Lower lobe of right lung (tissue), 2 donors: Measurements from ENCODE around the gene UMPS. TPM values are rescaled to one million over a fixed set of nuclear protein-coding genes. Genes with fewer than 3 reads are reported as not detected.

Source experiments
- ATAC-seq, 2 donors: fragments of 200-7000 bp; cut with Tn5 transposase; one replicate each; pipeline ENCODE4 v1.9.1; 2020 to 2022; ENCODE audit warnings: mild to moderate bottlenecking in 2 of 2, moderate library complexity in 2 of 2
- DNase-seq: peaks from one replicate; pipeline ENCODE4 v3.0.0-alpha.2; 2020
- H3K27ac ChIP-seq: fragments of 200-600 bp; one replicate; pipeline ENCODE4 v1.8.0; 2022
- H3K27me3 ChIP-seq: fragments of 200-600 bp; one replicate; pipeline ENCODE4 v1.8.0; 2022; ENCODE audit warnings: low read depth
- H3K36me3 ChIP-seq: fragments of 200-600 bp; one replicate; pipeline ENCODE4 v1.8.0; 2022; ENCODE audit warnings: mild to moderate bottlenecking
- H3K4me1 ChIP-seq: fragments of 200-600 bp; one replicate; pipeline ENCODE4 v1.8.0; 2022
- H3K4me3 ChIP-seq: fragments of 200-600 bp; one replicate; pipeline ENCODE4 v1.8.0; 2022; ENCODE audit warnings: mild to moderate bottlenecking
- H3K9me3 ChIP-seq: fragments of 200-600 bp; one replicate; pipeline ENCODE4 v1.8.0; 2022
- CTCF ChIP-seq: fragments of 200-600 bp; IDR thresholded peaks from one replicate; pipeline ENCODE4 v1.8.0; 2022; ENCODE audit warnings: antibody characterized with exemption, mild to moderate bottlenecking
- intact Hi-C: fragments of 100-400 bp; cut with DNase I; formaldehyde crosslinking; loops from one replicate; pipeline ENCODE4 v1.11.0; 2022
- total RNA-seq: library from RNA; stranded (reverse); fragmentation: NEBNext Ultra II Directional; extraction: Animal tissue kit (Norgen Biotek cat#: 25700); gene quantifications from one replicate; pipeline ENCODE4 v1.2.1, GENCODE V29; 2021
- donor health status: DM: no; HTN: yes; CAD: no; lungs with severe emphysema.

The UMPS gene
- total RNA-seq, 1 donor from 2014 or later, result 27.8 TPM

DNA sequence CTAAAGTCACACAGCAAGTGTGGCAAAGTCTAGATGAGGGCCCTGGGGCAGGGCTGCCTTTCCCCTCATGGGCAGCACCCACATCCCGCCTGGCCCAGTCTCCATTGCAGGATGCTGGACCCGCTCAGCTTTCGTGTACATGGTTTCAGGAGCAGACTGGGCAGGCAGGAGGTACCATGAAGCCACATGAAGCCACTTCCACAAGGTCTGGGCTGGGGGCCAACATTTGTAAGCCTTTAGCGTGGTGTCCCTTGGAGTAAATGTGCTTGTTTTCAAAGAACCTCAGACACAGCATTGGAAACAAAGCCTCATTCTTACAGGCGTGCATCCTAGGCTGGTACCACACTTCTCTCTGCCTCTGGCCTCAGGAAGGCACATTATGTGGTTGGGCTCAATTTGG, 34.5 kb downstream of the UMPS start:
- no peak overlapping the region for H3K4me3 ChIP-seq
- peaks cover 66% of the 10 kb centered on the region for H3K36me3 ChIP-seq
- intact Hi-C loops, result loop anchor here (5.0 kb wide), 1 partner anchor 138 kb away; no protein-coding TSS in a partner anchor
- H3K27ac ChIP-seq, result no peak overlapping the region
- H3K9me3 ChIP-seq, result no peaks in the 10 kb centered on the region
- ATAC-seq (no peak), DNase-seq (no peak)
- no peaks in the 10 kb centered on the region for H3K27me3 ChIP-seq
- no peak for TF ChIP-seq CTCF
- H3K4me1 ChIP-seq, result peaks cover 15% of the 10 kb centered on the region

DNA sequence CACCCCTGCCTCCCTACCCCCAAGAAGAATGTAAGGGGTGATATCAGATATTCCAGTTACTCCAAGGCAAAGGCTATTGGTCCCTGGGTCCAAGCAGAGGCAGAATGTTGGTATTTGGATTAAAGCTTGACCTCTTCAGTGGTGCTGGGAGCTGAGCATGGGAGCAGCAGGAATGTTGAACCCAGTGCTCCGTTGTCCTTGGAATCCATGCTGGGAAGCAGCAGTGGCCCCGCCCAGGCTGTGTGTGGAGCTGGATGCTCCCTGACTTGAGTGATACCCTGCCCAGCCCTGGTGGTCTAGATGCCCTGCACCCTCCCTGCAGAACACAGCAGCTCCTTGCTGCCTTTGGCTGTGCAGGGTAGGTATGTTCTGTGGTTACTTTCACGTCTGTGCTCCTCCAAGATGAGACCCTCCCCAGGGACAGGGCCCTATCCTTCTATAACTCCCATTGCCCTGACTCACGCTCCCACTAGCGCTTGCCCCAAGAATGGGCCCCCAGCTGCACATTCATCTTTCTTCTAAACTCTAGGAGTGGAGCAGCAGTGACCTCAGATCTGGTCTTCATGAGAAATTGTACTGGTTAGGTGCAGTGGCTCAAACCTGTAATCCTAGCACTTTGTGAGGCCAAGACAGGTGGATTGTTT, 35.1 kb downstream of the UMPS start:
- no peak overlapping the region for H3K27ac ChIP-seq
- no peak for TF ChIP-seq CTCF
- ATAC-seq (no peak), DNase-seq (no peak)
- H3K36me3 ChIP-seq, result peaks cover 66% of the 10 kb centered on the region
- H3K4me3 ChIP-seq, result no peak overlapping the region
- intact Hi-C loops, result no loop called here
- H3K4me1 ChIP-seq, result peaks cover 17% of the 10 kb centered on the region
- no peaks in the 10 kb centered on the region for H3K27me3 ChIP-seq
- no peaks in the 10 kb centered on the region for H3K9me3 ChIP-seq

DNA sequence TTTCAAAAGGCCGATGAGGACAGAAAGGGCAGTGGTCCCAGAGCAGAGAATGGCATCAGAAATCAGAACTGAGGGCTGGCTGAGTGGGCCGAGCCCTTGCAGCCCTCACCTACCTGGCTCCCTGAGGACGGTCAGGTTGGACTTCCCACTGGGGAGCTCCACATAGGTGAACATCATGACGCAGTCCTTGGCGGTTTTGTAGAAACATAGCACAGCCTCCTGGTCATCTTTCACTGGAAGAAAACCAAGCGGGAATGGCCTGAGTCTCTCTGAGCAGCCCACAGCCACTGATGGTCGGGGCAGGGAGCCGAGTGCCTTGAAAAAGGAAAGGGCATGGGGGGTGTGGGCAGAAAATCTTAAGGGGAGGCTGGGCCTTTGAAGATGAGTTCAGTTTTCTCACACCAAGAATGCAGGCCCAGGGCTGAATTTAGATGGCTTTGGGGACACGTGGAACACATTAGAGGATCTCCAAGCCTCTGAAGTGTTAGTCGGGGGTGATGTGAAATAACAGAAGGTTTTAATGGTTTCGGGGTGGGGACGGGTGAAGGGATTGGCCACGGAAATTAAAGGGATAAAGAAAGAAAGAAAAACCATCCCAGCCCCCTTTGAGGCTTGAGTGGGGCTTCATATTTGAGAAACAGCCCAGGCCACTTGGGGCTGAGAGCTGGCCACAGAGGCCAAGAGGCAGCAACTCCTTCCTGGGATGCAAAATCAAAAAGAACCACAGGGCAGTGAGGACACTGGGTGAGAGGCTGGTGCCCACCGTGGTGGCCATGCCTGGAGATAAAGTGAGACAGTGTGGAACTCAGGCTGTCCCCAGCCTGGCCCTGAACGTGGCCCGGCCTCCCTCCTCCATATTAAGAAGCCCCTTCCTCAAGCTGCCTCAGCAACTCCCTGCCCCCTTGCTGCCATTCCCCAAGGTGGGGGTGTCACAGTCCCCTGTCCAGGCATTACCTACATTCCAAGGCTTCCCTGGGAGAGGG, 36.2 kb downstream of the UMPS start:
- Histone ChIP-seq H3K27me3 (no peaks in the 10 kb centered on the region), H3K4me3 (no peak overlapping the region), H3K36me3 (peaks cover 66% of the 10 kb centered on the region), H3K9me3 (no peaks in the 10 kb centered on the region), H3K27ac (no peak overlapping the region), H3K4me1 (peaks cover 19% of the 10 kb centered on the region)
- intact Hi-C loops, result no loop called here
- ATAC-seq, result no peak
- TF ChIP-seq CTCF, result no peak
- DNase-seq, result no peak

- H3K4me3 ChIP-seq, result no peak overlapping the region
- peaks cover 22% of the 10 kb centered on the region for H3K4me1 ChIP-seq
- H3K27ac ChIP-seq, result no peak overlapping the region
- no peaks in the 10 kb centered on the region for H3K27me3 ChIP-seq
- no peak for ATAC-seq
- intact Hi-C loops, result no loop called here
- peaks cover 66% of the 10 kb centered on the region for H3K36me3 ChIP-seq
- DNase-seq, result no peak
- TF ChIP-seq CTCF, result no peak
- no peaks in the 10 kb centered on the region for H3K9me3 ChIP-seq
Observed at GRCh38 chr3:124767264-124767663, 37.0 kb downstream of the UMPS start.

- ATAC-seq (no peak), DNase-seq (no peak)
- Histone ChIP-seq H3K27me3 (no peaks in the 10 kb centered on the region), H3K27ac (no peak overlapping the region), H3K36me3 (peaks cover 66% of the 10 kb centered on the region), H3K4me3 (no peak overlapping the region), H3K9me3 (no peaks in the 10 kb centered on the region), H3K4me1 (peaks cover 26% of the 10 kb centered on the region)
- intact Hi-C loops, result no loop called here
- no peak for TF ChIP-seq CTCF
Observed at GRCh38 chr3:124767691-124768090, 37.4 kb downstream of the UMPS start.
